GM19372 (cell line): Measurements from ENCODE around the gene OTP.

Experiments
- ATAC-seq: cut with Tn5 transposase; IDR thresholded peaks from one replicate; pipeline ENCODE4 v1.9.1; 2021; ENCODE audit warnings: mild to moderate bottlenecking, low read depth, moderate library complexity; ENCODE audit not compliant: unreplicated experiment

OTP gene

DNA sequence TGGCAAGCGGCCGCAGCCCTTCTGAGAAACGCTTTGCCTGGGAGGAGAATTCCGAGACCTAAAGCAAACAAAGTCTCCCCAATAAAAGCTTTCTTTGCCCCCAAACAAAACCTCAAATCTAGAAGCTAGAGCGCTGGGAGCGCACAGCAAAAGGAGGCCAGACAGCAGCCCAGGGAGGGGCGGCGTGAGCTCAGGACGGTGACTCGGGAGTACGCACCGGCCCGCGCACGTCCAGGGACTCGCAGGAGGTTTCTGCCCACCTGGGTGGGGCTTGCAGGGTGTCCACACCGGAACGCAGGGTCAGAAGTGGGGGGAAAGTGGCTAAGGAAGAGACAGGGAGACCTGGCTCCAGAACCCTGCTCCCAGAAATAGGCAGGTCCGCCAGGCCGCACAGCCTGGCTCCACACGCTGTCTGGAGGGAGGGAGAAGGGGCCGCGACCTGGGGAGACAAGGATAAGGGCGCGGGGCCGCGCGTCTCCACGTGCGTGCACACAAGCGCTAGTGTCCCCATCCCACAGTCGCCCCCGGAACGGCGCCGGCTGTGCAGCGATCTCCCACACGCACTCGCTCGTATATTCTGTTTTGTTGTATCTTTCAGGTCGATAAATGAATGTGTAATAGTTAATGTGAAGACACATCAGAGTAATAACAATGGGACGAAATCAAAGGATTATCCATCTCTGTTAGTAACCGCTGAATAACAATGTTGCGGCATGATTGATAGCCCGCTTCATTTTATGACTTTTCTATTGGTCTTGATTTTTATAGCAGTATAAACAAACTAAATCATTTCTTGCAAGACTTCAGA, 2.3 kb upstream of the OTP start:
- no peak for ATAC-seq

DNA sequence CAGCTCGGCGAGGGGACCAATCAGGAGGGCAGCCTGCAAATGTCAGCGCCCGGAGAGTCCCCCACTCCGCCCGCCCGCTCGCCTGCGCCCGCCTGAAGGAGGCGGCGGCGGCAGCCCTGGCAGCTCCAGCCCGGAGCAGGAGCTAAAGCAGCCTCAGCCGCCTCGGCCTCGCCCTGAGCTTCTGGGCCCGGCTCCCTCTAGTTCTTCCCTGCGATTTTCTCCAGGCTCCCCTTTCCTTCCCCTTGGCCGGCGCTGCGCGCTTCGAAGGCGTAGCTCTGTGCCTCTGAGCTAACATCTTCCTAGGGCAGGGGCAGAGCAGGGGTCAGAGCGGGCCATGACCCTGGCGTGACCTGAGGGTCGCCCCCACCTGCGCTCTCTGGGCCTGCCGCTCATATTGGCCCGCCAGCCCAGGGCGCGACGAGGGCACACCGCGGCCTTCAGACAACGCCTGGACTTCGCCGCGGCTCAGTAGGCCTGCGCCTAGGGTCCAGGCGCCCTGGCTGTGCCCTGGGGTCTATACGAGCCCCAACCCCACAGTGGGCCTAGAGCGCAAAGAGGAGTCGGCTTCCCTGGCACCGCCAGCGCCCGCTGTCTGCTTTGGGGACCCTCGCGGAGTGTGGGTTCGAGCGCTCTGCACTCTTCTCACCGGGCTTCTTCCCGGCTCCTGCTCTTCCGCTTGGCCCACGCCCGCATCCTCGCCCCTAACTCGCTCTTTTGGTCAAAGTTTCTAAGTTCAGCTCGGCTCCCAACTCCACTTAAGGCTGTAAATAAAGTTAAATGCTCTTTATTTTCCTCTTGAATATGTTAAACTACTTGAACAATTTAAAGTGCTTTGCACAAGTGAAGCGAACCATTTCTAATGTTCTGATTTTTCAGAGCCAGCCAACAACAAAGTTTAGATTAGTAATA, 504 bp upstream of the OTP start:
- ATAC-seq: no peak

DNA sequence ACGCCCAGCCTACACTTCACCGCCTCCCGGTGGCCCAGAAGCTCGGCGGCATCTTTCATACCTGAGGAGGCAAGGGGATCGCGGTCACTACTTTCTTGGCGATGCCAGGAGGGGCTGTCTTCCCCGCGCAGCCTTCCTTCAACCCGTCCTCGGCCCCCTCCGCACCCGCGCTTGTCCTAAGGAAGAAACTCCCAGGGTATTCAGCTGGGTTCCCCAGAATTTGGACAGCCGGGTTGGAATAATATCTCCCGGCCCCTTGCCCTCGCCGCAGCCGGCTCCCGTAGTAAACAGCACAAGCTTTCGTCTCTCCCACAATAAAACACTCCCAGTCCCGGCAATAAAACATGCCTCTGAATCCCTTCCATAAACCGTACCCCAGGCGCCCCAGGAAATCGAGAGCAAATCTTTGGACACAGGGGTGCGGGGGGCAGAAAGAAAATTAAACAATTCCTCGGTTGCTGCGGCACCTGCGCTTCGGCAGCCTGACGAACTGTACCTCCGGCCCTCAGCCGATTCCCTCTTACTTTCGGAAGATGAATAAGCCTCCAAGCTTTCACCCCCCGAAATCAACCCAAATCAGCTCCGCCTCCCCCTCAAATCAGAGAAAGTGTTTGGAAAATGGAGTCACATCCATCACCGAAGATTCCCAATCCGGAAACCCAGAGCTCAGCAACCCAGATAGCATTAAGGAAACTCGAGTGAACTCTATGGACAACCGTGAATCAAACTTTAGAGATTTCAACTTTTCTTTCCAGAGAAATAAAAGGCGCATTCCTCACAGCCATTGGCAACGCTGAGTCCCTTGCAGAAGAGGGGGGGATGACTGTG, 1.1 kb downstream of the OTP start:
- ATAC-seq: no peak

- ATAC-seq: no peak
Observed at GRCh38 chr5:77636641-77637169, 1.8 kb downstream of the OTP start.

GRCh38 chr5:77635917-77636640, 2.4 kb downstream of the OTP start:
- no peak for ATAC-seq

- ATAC-seq: no peak
Observed at GRCh38 chr5:77635067-77635916, 3.2 kb downstream of the OTP start.

DNA sequence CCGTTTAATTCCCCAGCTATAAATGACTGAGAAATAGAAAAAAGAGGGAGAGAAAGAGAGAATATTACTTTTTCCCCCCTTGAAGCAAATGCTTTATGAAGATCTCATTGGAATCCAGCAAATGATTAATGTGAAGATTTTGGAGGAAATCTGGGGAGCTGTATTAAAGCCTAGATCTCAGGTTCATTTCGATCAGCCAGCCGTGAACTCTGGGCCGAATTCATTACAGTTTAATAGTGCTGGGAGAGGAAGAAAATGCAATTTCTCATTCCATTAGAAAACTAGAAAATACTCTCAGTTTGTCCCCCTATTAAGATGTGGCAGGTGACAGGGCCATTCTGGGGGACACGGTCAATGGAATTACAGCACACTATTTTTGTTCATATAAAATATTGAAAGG, 4.8 kb downstream of the OTP start:
- ATAC-seq: no peak

- no peak for ATAC-seq
Observed at GRCh38 chr5:77633207-77633675, 5.3 kb downstream of the OTP start.

GRCh38 chr5:77632526-77633206, 5.8 kb downstream of the OTP start:
- no peak for ATAC-seq

GRCh38 chr5:77630114-77630680, 8.3 kb downstream of the OTP start:
- ATAC-seq: peak; percentile 89

GRCh38 chr5:77629509-77630113, 8.9 kb downstream of the OTP start:
- ATAC-seq: no peak

DNA sequence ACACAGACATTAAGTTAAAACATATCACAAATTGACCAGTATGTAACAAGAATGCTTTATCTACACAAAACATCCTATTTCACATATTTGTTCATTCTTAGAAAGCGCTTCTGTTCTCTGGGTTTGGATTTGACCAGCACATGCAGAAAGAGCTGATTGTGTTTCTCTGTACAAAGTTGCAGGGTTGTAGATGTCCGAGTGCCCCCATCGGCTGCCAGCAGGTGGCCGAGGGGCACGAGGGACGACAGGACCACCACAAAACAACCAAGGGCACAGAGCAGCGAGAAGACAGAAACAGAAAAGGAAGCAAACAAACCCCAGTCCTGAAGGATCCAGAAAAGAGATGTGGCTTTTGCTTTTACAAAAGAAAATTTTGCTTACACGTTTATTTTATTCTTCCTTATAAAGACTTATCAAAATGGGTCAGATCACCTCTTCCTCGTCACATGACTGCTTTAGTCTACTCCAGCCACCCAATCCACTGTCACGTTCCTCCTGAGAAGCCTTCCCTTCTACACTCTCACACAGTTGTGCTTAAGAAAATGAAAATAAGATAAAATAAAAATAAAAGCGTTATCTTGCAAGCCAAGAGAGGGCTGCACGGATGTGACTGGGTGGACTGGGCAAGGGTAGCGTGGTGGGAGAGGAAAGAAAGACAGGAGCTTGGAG, 9.5 kb downstream of the OTP start:
- ATAC-seq: no peak

DNA sequence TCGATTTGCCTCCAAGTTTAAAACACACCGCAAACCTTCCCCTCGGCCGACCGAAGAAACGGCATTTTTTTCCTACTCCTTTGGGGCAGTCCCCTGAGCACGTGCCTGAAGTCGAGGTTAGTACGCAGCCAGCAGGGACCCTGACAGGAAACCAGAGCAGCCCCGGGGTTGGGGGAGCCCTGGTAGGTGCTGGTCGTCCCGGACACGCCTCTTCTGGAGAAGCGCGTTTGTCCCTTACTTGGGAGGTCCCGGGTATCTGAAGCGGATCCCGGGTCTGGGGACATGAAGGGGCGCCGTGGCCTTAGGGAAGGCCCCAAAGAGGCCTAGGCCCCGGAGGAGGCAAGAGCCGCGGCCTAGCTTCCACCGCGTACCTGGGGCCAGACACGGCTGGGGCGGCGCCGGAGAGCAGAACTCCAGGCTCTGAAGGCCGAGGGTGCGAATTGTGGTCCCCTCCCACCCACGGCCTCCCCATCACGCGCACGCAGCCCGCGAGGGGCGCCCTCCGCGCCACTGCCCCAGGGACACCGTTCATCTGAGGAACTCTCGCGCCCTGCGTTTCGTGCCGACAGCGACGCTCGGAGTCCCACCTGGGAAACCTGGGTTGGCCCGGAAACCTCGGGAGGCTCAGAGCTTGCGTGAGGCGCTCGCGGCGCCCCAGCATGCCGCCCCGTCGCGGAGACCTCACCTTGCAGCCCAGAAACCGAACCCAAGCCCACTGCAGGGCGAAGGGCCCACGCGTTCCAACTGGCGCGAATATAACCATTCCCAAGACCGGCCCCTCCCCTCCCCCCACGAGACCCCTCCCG, 10.4 kb downstream of the OTP start:
- no peak for ATAC-seq

DNA sequence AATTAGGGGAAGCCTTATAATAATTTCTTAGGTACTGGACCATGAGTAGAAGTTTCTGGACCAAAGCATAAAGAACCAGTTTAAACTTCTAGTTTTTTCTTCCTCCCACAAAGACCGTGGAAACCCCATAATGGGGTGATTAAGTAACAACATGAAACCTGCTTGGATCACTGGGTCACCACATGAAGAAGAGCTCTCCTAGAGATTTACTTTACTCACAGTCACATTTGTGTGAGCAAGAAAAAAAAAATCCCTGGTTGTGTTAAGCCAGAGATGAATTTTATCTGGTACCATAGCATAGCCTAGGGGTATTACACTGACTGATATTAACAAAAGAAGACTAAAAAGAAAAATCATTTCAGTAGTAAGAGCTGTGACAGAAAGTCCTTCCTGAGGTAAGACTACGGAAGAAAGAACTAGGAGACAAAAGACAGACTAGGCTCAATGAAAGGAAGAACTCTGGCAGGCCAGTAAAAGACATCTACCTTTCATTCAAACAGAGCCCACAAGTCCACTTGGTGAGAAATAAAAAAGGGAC, 15.2 kb downstream of the OTP start:
- ATAC-seq: no peak

- no peak for ATAC-seq
Observed at GRCh38 chr5:77621440-77621839, 17.1 kb downstream of the OTP start.

- no peak for ATAC-seq
Observed at GRCh38 chr5:77620405-77620804, 18.1 kb downstream of the OTP start.
